Activated CD4-positive, alpha-beta T cell treated with anti-CD3 and anti-CD28 coated beads, Interleukin-2, amount 10 ng/mL, durations not matched to agents 24 days and 14 days (primary cell): ENCODE results near the gene SCARB2. TPM values are rescaled to one million over a fixed set of nuclear protein-coding genes. Genes with fewer than 3 reads are reported as not detected.

Experiments
- DNase-seq: peaks from one replicate; pipeline ENCODE4 v3.0.0; 2022
- H3K27ac Mint-ChIP-seq: one replicate; pipeline ENCODE4 v1.8.0; 2022; ENCODE audit warnings: mild to moderate bottlenecking, mixed read lengths
- H3K27me3 Mint-ChIP-seq: one replicate; pipeline ENCODE4 v1.8.0; 2022; ENCODE audit warnings: mixed read lengths
- H3K36me3 Mint-ChIP-seq: one replicate; pipeline ENCODE4 v1.8.0; 2022; ENCODE audit warnings: low read depth, mild to moderate bottlenecking, mixed read lengths
- H3K4me1 Mint-ChIP-seq: one replicate; pipeline ENCODE4 v1.8.0; 2021; ENCODE audit warnings: mixed read lengths
- H3K4me3 Mint-ChIP-seq: one replicate; pipeline ENCODE4 v1.8.0; 2022; ENCODE audit warnings: mild to moderate bottlenecking, moderate library complexity, mixed read lengths
- H3K9me3 Mint-ChIP-seq: one replicate; pipeline ENCODE4 v1.8.0; 2021; ENCODE audit warnings: mixed read lengths
- intact Hi-C: fragments of 100-400 bp; cut with micrococcal nuclease; formaldehyde crosslinking; loops from one replicate; pipeline ENCODE4 v1.15.1; 2023
- total RNA-seq: library from RNA; stranded (reverse); gene quantifications from 2 replicates; pipeline ENCODE4 v1.2.3, GENCODE V29; 2022

Gene SCARB2
- total RNA-seq, 1 donor from 2014 or later: 1.7 TPM

DNA sequence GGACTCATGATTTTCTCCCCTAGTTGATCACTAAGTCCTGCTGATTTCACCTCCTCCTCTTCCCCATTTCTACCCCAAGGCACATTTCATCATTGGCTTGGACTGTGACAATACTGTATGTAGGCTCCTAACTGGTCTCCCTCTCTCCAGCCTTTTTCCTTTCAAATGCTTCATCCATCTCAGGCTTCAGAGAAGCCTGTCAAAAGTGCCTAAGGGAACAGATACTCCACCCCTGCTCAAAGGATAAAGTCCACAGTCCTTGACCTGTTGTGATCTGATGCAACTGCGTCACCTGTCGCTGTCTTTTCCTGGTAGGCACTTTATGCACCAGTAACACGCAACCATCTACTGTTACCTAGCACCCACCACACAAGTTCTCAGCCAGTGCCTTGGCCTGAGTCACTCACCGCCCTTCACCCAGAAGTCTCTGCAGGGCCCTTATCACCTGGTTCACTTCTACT is 12.8 kb downstream of the SCARB2 start:
- no peaks in the 10 kb centered on the region for H3K36me3 Mint-ChIP-seq
- no peaks in the 10 kb centered on the region for H3K27me3 Mint-ChIP-seq
- H3K27ac Mint-ChIP-seq: no peak overlapping the region
- no peak for DNase-seq
- H3K9me3 Mint-ChIP-seq: no peaks in the 10 kb centered on the region
- H3K4me1 Mint-ChIP-seq: peaks cover 17% of the 10 kb centered on the region
- intact Hi-C loops: no loop called here
- no peak overlapping the region for H3K4me3 Mint-ChIP-seq

GRCh38 chr4:76199664-76200211 is 13.9 kb downstream of the SCARB2 start:
- no peaks in the 10 kb centered on the region for H3K9me3 Mint-ChIP-seq
- H3K36me3 Mint-ChIP-seq: peaks cover 1% of the 10 kb centered on the region
- no peaks in the 10 kb centered on the region for H3K27me3 Mint-ChIP-seq
- no peak overlapping the region for H3K4me3 Mint-ChIP-seq
- DNase-seq: no peak
- H3K27ac Mint-ChIP-seq: no peak overlapping the region
- H3K4me1 Mint-ChIP-seq: peaks cover 17% of the 10 kb centered on the region
- intact Hi-C loops: loop anchor here (5.0 kb wide), 1 partner anchor 103 kb away; no protein-coding TSS in a partner anchor

DNA sequence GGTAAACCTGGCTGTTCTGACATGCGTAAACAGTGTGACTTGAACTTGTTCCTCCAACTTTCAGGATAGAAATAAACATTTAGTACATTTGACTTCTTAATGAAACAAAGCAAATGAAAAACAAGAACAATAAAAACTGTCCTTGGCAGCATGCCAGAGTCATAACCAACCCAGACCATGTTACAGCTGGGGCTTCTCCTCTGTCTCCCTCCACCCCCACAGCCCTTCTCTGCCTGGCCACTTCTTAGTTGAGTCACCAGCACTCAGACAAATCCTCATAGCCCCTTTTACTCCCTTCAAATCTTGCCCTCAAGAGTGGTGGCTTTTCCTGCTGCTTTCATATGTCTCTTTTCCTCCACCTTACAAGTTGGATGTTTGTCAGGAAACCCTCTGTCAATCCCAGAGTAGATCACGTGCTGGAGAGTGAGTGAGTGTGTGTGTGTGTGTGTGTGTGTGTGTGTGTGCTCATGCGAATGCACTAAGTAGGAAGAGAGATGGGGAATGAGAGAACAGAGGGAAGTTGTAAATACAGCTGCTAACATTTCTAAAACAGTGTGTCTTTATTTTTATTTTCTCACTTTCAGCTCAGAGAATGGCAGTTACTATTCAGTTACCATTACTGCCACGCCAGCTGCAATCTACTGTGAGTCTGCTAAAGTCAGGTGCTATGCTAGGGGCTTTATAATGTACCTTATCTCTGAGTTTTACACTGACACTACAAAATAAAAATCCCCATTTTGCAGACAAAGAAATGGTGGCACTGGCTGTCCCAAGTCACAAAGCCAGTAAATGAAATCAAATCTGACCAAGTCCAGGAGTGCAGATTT is 15.0 kb downstream of the SCARB2 start:
- Mint-ChIP-seq H3K27ac (peak overlapping the region; percentile 6), H3K36me3 (peaks cover 8% of the 10 kb centered on the region), H3K4me1 (peaks cover 24% of the 10 kb centered on the region), H3K9me3 (peaks cover 3% of the 10 kb centered on the region), H3K4me3 (no peak overlapping the region), H3K27me3 (no peaks in the 10 kb centered on the region)
- no peak for DNase-seq
- intact Hi-C loops: loop anchor here (5.0 kb wide), 1 partner anchor 104 kb away; no protein-coding TSS in a partner anchor

DNA sequence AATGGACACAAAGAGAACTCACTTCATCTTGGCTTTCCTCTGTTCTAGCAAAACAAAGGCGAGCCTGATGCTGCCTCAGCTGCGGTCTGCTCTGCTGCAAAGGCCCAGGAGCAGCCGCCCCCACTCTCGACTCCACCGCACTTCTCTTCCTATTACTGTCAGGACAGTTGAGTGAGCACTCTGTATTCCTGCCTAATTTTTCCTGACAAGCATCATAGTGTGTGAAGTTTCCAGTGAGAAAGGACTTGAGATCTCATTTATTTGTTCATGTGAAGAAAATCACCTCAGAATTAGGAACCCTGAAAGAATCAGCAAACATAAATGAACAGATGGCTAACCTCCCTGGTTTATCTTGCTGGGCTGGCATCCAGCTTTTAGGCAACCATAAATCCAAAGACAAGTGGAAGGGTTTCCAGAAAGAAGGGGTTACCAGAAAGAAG is 15.6 kb downstream of the SCARB2 start:
- Mint-ChIP-seq H3K9me3 (peaks cover 3% of the 10 kb centered on the region), H3K4me1 (peaks cover 24% of the 10 kb centered on the region), H3K36me3 (peaks cover 10% of the 10 kb centered on the region), H3K27ac (peak overlapping the region; percentile 11), H3K4me3 (no peak overlapping the region), H3K27me3 (no peaks in the 10 kb centered on the region)
- intact Hi-C loops: loop anchor here (5.0 kb wide), 1 partner anchor 104 kb away; no protein-coding TSS in a partner anchor
- no peak for DNase-seq

GRCh38 chr4:76197031-76197743 is 16.4 kb downstream of the SCARB2 start:
- Mint-ChIP-seq H3K4me3 (no peak overlapping the region), H3K27ac (no peak overlapping the region), H3K9me3 (peaks cover 5% of the 10 kb centered on the region), H3K36me3 (peaks cover 14% of the 10 kb centered on the region), H3K4me1 (peaks cover 24% of the 10 kb centered on the region), H3K27me3 (no peaks in the 10 kb centered on the region)
- intact Hi-C loops: loop anchor here (5.0 kb wide), 1 partner anchor 105 kb away; no protein-coding TSS in a partner anchor
- no peak for DNase-seq

DNA sequence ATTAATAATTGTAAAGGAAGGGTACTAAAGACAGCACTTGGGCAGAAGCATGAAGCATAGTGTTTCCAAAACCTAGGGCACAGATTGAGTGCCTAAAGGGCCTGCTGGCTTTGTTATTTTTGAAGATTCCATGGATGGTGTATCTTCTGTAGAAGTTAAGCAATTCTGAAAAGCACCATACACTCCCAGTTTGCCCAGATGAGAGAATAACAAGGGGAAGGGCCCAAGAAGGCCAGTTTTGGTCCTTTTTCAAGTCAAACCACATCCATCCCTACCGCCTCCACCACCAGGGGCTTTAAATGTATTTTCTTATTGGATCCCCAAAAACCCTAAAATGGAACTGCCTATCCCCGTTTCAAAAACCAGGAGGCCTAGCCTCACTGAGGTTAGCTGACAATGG is 17.2 kb downstream of the SCARB2 start:
- Mint-ChIP-seq H3K27ac (no peak overlapping the region), H3K36me3 (peaks cover 18% of the 10 kb centered on the region), H3K9me3 (peaks cover 10% of the 10 kb centered on the region), H3K4me1 (peaks cover 24% of the 10 kb centered on the region), H3K27me3 (no peaks in the 10 kb centered on the region), H3K4me3 (no peak overlapping the region)
- intact Hi-C loops: loop anchor here (5.0 kb wide), 1 partner anchor 106 kb away; no protein-coding TSS in a partner anchor
- no peak for DNase-seq

DNA sequence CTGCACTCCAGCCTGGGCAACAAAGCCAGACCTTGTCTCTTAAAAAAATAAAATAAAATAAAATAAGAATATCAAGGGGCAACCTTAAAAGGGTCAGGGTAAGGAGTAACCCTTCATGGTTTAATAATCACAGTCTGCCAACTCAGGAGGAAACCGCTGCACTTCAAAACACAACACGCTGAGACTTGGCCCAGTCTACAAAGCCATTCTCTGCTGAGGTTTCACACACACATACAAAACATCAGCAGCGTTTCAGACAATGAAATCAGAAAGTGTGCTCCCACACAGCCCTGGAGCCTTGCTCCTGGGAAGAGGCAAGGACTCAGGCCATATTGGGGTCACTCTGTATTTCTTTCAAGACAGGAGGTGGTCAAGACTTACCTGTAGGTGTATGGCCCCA is 18.3 kb downstream of the SCARB2 start:
- Mint-ChIP-seq H3K4me1 (peaks cover 24% of the 10 kb centered on the region), H3K27ac (no peak overlapping the region), H3K36me3 (peaks cover 20% of the 10 kb centered on the region), H3K4me3 (no peak overlapping the region), H3K9me3 (peaks cover 12% of the 10 kb centered on the region), H3K27me3 (no peaks in the 10 kb centered on the region)
- intact Hi-C loops: loop anchor here (5.0 kb wide), 1 partner anchor 107 kb away; no protein-coding TSS in a partner anchor
- DNase-seq: no peak

GRCh38 chr4:76194325-76194724 is 19.3 kb downstream of the SCARB2 start:
- Mint-ChIP-seq H3K9me3 (peaks cover 12% of the 10 kb centered on the region), H3K36me3 (peaks cover 23% of the 10 kb centered on the region), H3K4me1 (peaks cover 21% of the 10 kb centered on the region), H3K27ac (no peak overlapping the region), H3K4me3 (no peak overlapping the region), H3K27me3 (no peaks in the 10 kb centered on the region)
- intact Hi-C loops: no loop called here
- no peak for DNase-seq

DNA sequence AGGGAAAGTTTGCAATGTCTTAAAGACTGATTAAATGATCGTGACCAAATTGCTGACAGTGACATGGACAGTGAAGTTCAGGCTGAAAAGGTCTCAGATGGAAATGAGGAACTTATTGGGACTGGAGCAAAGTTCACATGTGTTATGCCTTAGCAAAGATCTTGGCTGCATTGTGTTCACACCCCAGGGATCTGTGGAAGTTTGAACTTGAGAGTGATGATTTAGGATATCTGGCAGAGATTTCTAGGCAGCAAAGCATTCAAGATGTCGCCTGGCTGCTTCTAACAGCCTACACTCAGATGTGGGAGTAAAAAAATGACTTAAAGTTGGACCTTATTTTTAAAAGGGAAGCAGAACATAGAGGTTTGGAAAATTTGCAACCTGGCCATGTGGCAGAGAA is 21.4 kb downstream of the SCARB2 start:
- H3K27me3 Mint-ChIP-seq: no peaks in the 10 kb centered on the region
- intact Hi-C loops: no loop called here
- no peak overlapping the region for H3K4me3 Mint-ChIP-seq
- H3K27ac Mint-ChIP-seq: no peak overlapping the region
- H3K36me3 Mint-ChIP-seq: peaks cover 23% of the 10 kb centered on the region
- H3K4me1 Mint-ChIP-seq: peaks cover 6% of the 10 kb centered on the region
- H3K9me3 Mint-ChIP-seq: peaks cover 12% of the 10 kb centered on the region
- DNase-seq: no peak

- Mint-ChIP-seq H3K4me1 (no peaks in the 10 kb centered on the region), H3K4me3 (no peak overlapping the region), H3K9me3 (peaks cover 9% of the 10 kb centered on the region), H3K27me3 (no peaks in the 10 kb centered on the region), H3K27ac (no peak overlapping the region), H3K36me3 (peaks cover 14% of the 10 kb centered on the region)
- no peak for DNase-seq
- intact Hi-C loops: no loop called here
Observed at GRCh38 chr4:76188557-76188956, 25.1 kb downstream of the SCARB2 start.

GRCh38 chr4:76188149-76188548 is 25.5 kb downstream of the SCARB2 start:
- no peaks in the 10 kb centered on the region for H3K4me1 Mint-ChIP-seq

GRCh38 chr4:76187152-76187551 is 26.5 kb downstream of the SCARB2 start:
- Mint-ChIP-seq H3K27me3 (no peaks in the 10 kb centered on the region), H3K9me3 (peaks cover 7% of the 10 kb centered on the region), H3K4me1 (no peaks in the 10 kb centered on the region), H3K27ac (no peak overlapping the region), H3K36me3 (peaks cover 9% of the 10 kb centered on the region), H3K4me3 (no peak overlapping the region)
- no peak for DNase-seq
- intact Hi-C loops: no loop called here

More at GRCh38 chr4:76188149-76188548, 25.5 kb downstream of the SCARB2 start:
- Mint-ChIP-seq H3K9me3 (peaks cover 9% of the 10 kb centered on the region), H3K4me3 (no peak overlapping the region), H3K36me3 (peaks cover 13% of the 10 kb centered on the region), H3K27ac (no peak overlapping the region), H3K27me3 (no peaks in the 10 kb centered on the region)
- DNase-seq: no peak
- intact Hi-C loops: no loop called here

- no peaks in the 10 kb centered on the region for H3K27me3 Mint-ChIP-seq
- no peak for DNase-seq
- no peaks in the 10 kb centered on the region for H3K36me3 Mint-ChIP-seq
- no peak overlapping the region for H3K27ac Mint-ChIP-seq
- H3K4me3 Mint-ChIP-seq: no peak overlapping the region
- intact Hi-C loops: no loop called here
- H3K9me3 Mint-ChIP-seq: no peaks in the 10 kb centered on the region
- no peaks in the 10 kb centered on the region for H3K4me1 Mint-ChIP-seq
Observed at GRCh38 chr4:76182463-76182862, 31.2 kb downstream of the SCARB2 start.
